Stimulated activated CD8-positive, alpha-beta memory T cell treated with anti-CD3 and anti-CD28 coated beads, Interleukin-15, amount 100 ng/mL, for 48 hours (primary cell): ENCODE data around the gene CUL7.
"Not testable (repeated sequence)": the region's sequence is repeated elsewhere in the genome, so short reads cannot be mapped to it uniquely, and the experiment has no call there.

Experiments
- DNase-seq, 2 donors: peaks; one replicate each; pipeline ENCODE4 v3.0.0-alpha.2; 2020; ENCODE audit warnings: low read depth in 2 of 2

Gene CUL7

GRCh38 chr6:43014434-43014909 lies 39.2 kb downstream of the CUL7 start:
- no peak for DNase-seq

DNA sequence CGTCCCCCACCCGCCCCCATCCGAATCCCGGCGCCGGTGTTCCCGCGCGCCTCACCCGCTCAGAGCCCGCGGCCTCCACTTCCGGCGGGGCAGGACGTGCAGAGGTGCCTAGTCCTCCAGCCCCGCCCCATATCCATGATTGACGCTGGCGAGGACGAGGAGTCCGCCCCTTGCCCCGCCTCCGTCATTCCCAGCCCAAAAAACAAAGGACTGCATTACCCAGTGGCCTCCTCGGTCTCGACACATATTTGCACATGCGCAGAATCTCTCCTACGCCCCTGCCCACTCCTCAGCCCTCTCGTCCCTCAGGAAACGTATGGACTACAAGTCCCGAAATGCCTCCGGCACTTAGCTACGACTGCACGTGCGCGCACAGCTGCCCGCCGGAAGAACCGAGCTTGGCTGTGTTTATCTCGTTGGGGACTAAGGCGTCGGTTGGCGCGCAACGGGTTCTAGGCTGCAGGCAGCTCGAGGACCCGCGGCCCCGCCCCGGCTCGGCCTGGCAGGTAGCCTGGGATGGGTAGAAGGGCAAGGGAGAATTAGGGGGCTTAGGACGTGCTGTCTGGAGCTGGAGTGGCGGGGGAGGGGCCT lies 39.7 kb downstream of the CUL7 start, which contains the start of the genes KLHDC3 and MEA1:
Gene KLHDC3, plus strand, starts transcription at position 407 of the 591 bp plus-strand sequence. CDS start 2,944 bp downstream, outside the sequence.
Gene MEA1, minus strand, starts transcription at position 104 of the 591 bp plus-strand sequence. CDS start 133 bp downstream, outside the sequence.
- DNase-seq = peak; percentile 99

GRCh38 chr6:43013097-43013842 lies 40.4 kb downstream of the CUL7 start:
- DNase-seq = no peak

DNA sequence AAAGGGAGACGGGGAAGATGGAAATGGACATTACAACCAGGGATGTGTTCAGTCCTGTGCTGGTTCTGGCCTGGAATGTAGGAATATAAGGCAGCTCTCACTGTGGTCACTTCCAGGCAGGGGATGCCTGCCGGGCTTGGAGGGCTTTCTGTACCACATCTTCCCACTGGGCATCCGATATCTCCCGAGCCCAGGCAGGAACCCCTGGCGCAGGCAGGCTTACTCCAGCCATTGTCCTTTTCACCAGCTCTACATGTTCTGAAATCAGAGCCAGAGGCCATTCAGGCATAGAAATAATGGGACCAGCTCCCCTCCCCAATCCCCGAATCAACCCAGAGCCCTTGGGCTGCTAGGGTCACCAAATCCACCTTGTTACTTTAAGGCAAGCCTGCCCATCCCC lies 41.3 kb downstream of the CUL7 start:
- no peak for DNase-seq

- no peak for DNase-seq
Observed at GRCh38 chr6:43011207-43011606, 42.4 kb downstream of the CUL7 start.

GRCh38 chr6:43009124-43009523 lies 44.5 kb downstream of the CUL7 start:
- DNase-seq = no peak

GRCh38 chr6:43007126-43007525 lies 46.5 kb downstream of the CUL7 start:
- no peak for DNase-seq

DNA sequence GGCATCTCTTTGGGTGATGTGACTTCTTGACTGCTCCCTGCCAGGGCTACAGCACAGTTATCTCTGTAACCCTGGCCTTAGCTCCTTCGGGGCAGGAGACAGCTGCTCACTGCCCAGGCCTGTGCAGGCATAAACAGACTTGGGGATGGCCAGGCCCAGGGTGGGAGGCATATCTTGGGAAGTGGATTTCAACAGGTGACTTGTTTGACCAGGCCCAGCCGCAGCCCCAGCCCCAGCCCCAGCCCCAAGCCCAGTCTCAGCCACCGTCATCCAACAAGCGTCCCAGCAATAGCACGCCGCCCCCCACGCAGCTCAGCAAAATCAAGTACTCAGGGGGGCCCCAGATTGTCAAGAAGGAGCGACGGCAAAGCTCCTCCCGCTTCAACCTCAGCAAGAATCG lies 47.4 kb downstream of the CUL7 start:
- no peak for DNase-seq

DNA sequence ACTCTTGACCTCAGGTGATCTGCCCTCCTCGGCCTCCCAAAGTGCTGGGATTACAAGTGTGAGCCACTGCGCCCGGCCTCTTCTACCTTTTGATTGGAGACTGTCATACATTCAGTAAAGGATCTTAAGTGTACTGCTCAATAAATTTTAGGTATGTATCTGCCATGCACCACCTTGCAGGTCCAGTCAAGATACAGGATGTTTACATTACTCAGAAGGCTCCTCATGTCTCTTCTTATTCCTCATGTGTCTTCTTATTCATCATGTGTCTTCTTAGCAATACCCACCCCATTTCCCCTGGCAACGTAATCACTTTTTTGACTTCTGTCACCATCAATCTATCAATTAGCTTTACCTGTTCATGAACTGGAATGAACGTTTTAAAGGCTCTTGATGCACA lies 47.8 kb downstream of the CUL7 start:
- no peak for DNase-seq

- DNase-seq = no peak
Observed at GRCh38 chr6:43001843-43002242, 51.8 kb downstream of the CUL7 start.

DNA sequence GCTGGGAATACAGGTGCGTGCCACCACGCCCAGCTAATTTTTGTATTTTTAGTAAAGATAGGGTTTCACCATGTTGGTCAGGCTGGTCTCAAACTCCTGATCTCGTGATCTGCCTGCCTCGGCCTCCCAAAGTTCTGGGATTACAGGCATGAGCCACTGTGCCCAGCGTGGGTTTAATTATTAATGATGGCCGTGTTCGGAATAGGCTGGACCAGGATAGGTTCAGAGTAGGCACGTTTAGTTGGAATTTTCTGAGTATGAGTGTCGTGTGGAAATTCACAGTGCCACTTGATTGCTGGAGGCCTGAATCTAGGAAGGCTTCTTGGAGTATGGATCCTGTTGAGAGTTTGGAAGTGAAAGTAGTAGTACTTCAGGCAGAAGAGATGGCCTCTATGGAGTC lies 55.4 kb downstream of the CUL7 start:
- DNase-seq = not testable (repeated sequence)

DNA sequence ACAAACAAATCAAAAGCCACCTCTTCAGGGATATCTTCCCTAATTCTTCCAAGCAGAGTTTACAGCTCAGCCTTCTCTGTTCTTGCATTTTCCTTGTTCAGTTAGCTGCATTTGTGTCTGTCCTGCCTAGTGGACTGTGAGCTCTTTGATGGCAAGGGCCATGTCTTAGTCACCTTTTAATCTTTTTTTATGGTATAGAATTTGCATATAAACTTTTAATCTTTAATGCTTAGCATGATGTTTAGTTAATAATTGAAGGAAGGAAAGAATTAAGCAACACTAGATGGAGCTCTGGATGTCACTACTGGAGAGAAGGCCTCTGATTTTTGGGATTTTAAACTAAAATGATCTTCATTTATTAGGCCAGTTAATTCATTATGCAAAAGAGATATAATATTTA lies 57.1 kb downstream of the CUL7 start:
- no peak for DNase-seq

- DNase-seq = no peak
Observed at GRCh38 chr6:42993445-42993844, 60.2 kb downstream of the CUL7 start.

GRCh38 chr6:42989923-42990322 lies 63.7 kb downstream of the CUL7 start:
- DNase-seq = no peak

DNA sequence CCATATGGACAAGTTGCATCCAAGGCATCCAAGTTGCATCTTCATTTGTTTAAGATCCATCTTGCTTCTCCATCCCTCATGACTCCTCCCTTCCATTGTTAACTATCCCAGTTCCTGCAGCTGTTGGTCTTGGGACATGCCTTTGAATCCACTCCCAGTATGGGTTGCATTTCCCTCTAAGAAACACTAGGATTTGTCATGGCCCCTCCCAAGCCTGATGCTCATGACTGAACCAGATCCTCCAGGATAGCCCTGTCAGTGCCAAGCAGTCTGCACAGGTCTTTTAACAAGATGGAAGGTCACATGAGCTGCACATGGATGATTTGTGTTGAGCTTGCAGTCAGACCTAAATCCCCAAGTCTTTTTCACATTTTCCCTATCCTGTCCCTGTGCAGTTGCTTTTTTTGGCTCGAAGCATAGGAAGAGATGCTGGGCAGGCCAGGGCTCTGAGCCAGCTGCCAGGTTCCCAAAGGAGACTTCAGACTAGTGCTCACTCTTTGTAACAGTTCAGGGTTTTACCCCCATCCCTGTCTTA lies 65.1 kb downstream of the CUL7 start:
- DNase-seq = no peak
